Tibial nerve (tissue), 4 donors: ENCODE data around the gene METTL17. TPM values are rescaled to one million over a fixed set of nuclear protein-coding genes. Genes with fewer than 3 reads are reported as not detected.

Experiments used
- DNase-seq, 2 donors: peaks; one replicate each; pipeline ENCODE4 v3.0.0-alpha.2; 2019; ENCODE audit warnings: low spot score in 2 of 2
- H3K27ac ChIP-seq, 4 donors: fragments of 200-600 bp; sonication (generic) in 3 of 4; one replicate each; pipeline ENCODE4 v1.5.1; 2017 to 2019; ENCODE audit warnings: mild to moderate bottlenecking in 1 of 4
- H3K27me3 ChIP-seq, 2 donors: fragments of 200-600 bp; sonication (generic) in 1 of 2; one replicate each; pipeline versions ENCODE4 v1.5.1 to v1.6.0; 2017 to 2019
- H3K36me3 ChIP-seq, 3 donors: fragments of 200-600 bp; sonication (generic); one replicate each; pipeline ENCODE4 v1.5.1; 2018 to 2019
- H3K4me1 ChIP-seq, 4 donors: fragments of 200-600 bp; sonication (generic) in 3 of 4; one replicate each; pipeline ENCODE4 v1.5.1; 2017 to 2019
- H3K4me3 ChIP-seq, 4 donors: fragments of 200-600 bp; sonication (generic) in 3 of 4; one replicate each; pipeline ENCODE4 v1.5.1; 2017 to 2019; ENCODE audit warnings: mild to moderate bottlenecking in 1 of 4, moderate library complexity in 1 of 4
- H3K9me3 ChIP-seq, 4 donors: fragments of 200-600 bp; sonication (generic) in 3 of 4; one replicate each; pipeline ENCODE4 v1.5.1; 2017 to 2019
- CTCF ChIP-seq, 5 experiments: fragments of 200-600 bp in 3 of 5; fragments of 450-650 bp in 2 of 5; sonication (generic) in 3 of 5; IDR thresholded peaks; one replicate each; pipeline ENCODE4 v1.5.1; 2016 to 2019; ENCODE audit warnings: antibody characterized with exemption in 5 of 5, mild to moderate bottlenecking in 3 of 5, moderate library complexity in 2 of 5
- EP300 ChIP-seq, 2 donors: sonication (generic); formaldehyde crosslinking; IDR thresholded peaks; one replicate each; pipeline ENCODE4 v1.6.1; 2017; ENCODE audit warnings: antibody characterized with exemption in 2 of 2, mild to moderate bottlenecking in 1 of 2
- POLR2A ChIP-seq, 2 donors: fragments of 450-650 bp; IDR thresholded peaks; one replicate each; pipeline ENCODE4 v1.6.1; 2017; ENCODE audit warnings: antibody characterized with exemption in 2 of 2, mild to moderate bottlenecking in 2 of 2, moderate library complexity in 2 of 2
- WGBS, 2 donors: methylation state at CpG; one replicate each; pipeline ENCODE4 v1.1.5; 2018; 5-methylcytosine and 5-hydroxymethylcytosine counted together
- small RNA-seq: library from RNA; depleted of rRNA; stranded (forward); fragments of <200 nt; gene quantifications from one replicate; pipeline ENCODE3, GENCODE V24; 2016
- total RNA-seq, 4 donors: library from RNA; depleted of rRNA; stranded (reverse); fragments of >200 nt; gene quantifications; one replicate each; pipeline ENCODE4 v1.1.0, GENCODE V29; 2016

METTL17 gene
- total RNA-seq, 4 donors from 2014 or later, result 61.5 to 134 (median 122) TPM

DNA sequence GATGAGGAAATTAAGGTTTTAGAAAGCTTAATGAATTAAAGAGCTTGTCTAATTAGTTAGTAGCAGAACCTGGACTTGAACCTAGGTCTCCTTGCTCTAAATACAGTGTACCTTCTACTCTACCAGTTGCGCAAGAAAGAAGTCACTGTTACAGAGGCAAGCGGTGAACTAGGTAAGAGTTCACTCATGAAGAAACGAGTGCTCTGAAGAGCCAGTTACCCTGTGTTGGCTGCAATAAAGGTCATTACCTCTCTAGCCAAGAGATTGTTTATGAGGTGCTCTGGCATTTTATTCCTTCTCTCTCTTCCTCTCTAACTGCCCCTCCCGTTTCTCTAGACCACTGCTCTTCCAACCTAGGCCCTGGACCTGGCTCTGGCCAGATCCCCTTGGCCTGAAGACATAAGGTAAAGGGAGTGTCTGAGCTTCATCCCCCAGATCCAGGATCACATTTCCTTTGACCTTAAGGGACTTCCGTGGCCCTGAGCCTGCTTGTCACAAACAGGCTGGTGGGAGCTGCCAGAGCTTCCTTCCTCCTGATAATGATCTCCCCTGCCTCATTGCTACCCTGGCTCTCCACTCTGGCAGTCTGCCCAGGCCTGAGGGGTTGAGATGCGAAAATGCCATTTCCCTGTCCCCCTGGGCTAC lies 54.3 kb downstream of the METTL17 start:
- H3K36me3 ChIP-seq, result no peaks in the 10 kb centered on the region
- H3K4me3 ChIP-seq, result no peak overlapping the region
- WGBS, 2 donors, result 65 to 66% methylated on average over 6 of the region's 6 CpGs
- no peak for DNase-seq
- H3K4me1 ChIP-seq, result peaks cover 0 to 31% (median 14%) of the 10 kb centered on the region in 4 donors
- H3K9me3 ChIP-seq, result no peaks in the 10 kb centered on the region
- no peak overlapping the region for H3K27ac ChIP-seq
- H3K27me3 ChIP-seq, result no peaks in the 10 kb centered on the region
- TF ChIP-seq POLR2A (IDR thresholded peaks at IDR 0.05) (no peak), CTCF (IDR thresholded peaks at IDR 0.05) (no peak), EP300 (IDR thresholded peaks at IDR 0.05) (no peak)

Small RNA genes within 50 kb of the gene (small RNA-seq; reads per million reads assigned to genes)
- gene RN7SL189P, result not detected

Other genes with a start within 250 kb of the METTL17 start
- not detected for gene EDDM3A, start 244.1 kb upstream of the METTL17 start, total RNA-seq
- gene EDDM3B, start 221.6 kb upstream of the METTL17 start, total RNA-seq, result not detected
- 10 to 100 TPM in 3 of 4 donors, 1 to 10 TPM in 1; 8.7 to 17.0 (median 13.6) TPM for gene RNASE6, start 208.7 kb upstream of the METTL17 start, total RNA-seq
- gene RNASE1, start 187.1 kb upstream of the METTL17 start, total RNA-seq, result 100 to 1,000 TPM; 245 to 430 (median 379) TPM
- gene RNASE3, start 98.6 kb upstream of the METTL17 start, total RNA-seq, result under 1 TPM in 1 of 4 donors, not detected in 3; 0.63 TPM
- 1 to 10 TPM in 2 of 4 donors, under 1 TPM in 1, not detected in 1; 0.59 to 3.5 (median 1.3) TPM for gene RNASE2, start 34.5 kb upstream of the METTL17 start, total RNA-seq
- gene SLC39A2, start 9.3 kb downstream of the METTL17 start, total RNA-seq, result not detected
- gene NDRG2, start 35.1 kb downstream of the METTL17 start, total RNA-seq, result 100 to 1,000 TPM; 370 to 971 (median 750) TPM
- gene TPPP2, start 40.2 kb downstream of the METTL17 start, total RNA-seq, result not detected
- not detected for gene RNASE13, start 44.8 kb downstream of the METTL17 start, total RNA-seq
- gene RNASE7, start 52.4 kb downstream of the METTL17 start, total RNA-seq, result not detected
- not detected for gene RNASE8, start 67.8 kb downstream of the METTL17 start, total RNA-seq
- 100 to 1,000 TPM in 1 of 4 donors, 10 to 100 TPM in 3; 72.5 to 128 (median 80.9) TPM for gene ARHGEF40, start 80.3 kb downstream of the METTL17 start, total RNA-seq
- gene ZNF219, start 108.7 kb downstream of the METTL17 start, total RNA-seq, result 10 to 100 TPM; 28.6 to 90.3 (median 34.9) TPM
- gene TMEM253, start 111.1 kb downstream of the METTL17 start, total RNA-seq, result under 1 TPM in 2 of 4 donors, not detected in 2; 0.44 to 0.63 TPM
- under 1 TPM in 1 of 4 donors, not detected in 3; 0.39 TPM for gene OR5AU1, start 166.1 kb downstream of the METTL17 start, total RNA-seq